Tibial nerve (tissue), 4 donors: Measurements from ENCODE around the gene GRID1. TPM values are rescaled to one million over a fixed set of nuclear protein-coding genes. Genes with fewer than 3 reads are reported as not detected.

Experiments used
- DNase-seq, 2 donors: peaks; one replicate each; pipeline ENCODE4 v3.0.0-alpha.2; 2019; ENCODE audit warnings: low spot score in 2 of 2
- H3K27ac ChIP-seq, 4 donors: fragments of 200-600 bp; sonication (generic) in 3 of 4; one replicate each; pipeline ENCODE4 v1.5.1; 2017 to 2019; ENCODE audit warnings: mild to moderate bottlenecking in 1 of 4
- H3K27me3 ChIP-seq, 2 donors: fragments of 200-600 bp; sonication (generic) in 1 of 2; one replicate each; pipeline versions ENCODE4 v1.5.1 to v1.6.0; 2017 to 2019
- H3K36me3 ChIP-seq, 3 donors: fragments of 200-600 bp; sonication (generic); one replicate each; pipeline ENCODE4 v1.5.1; 2018 to 2019
- H3K4me1 ChIP-seq, 4 donors: fragments of 200-600 bp; sonication (generic) in 3 of 4; one replicate each; pipeline ENCODE4 v1.5.1; 2017 to 2019
- H3K4me3 ChIP-seq, 4 donors: fragments of 200-600 bp; sonication (generic) in 3 of 4; one replicate each; pipeline ENCODE4 v1.5.1; 2017 to 2019; ENCODE audit warnings: mild to moderate bottlenecking in 1 of 4, moderate library complexity in 1 of 4
- H3K9me3 ChIP-seq, 4 donors: fragments of 200-600 bp; sonication (generic) in 3 of 4; one replicate each; pipeline ENCODE4 v1.5.1; 2017 to 2019
- EP300 ChIP-seq, 2 donors: sonication (generic); formaldehyde crosslinking; IDR thresholded peaks; one replicate each; pipeline ENCODE4 v1.6.1; 2017; ENCODE audit warnings: antibody characterized with exemption in 2 of 2, mild to moderate bottlenecking in 1 of 2
- POLR2A ChIP-seq, 2 donors: fragments of 450-650 bp; IDR thresholded peaks; one replicate each; pipeline ENCODE4 v1.6.1; 2017; ENCODE audit warnings: antibody characterized with exemption in 2 of 2, mild to moderate bottlenecking in 2 of 2, moderate library complexity in 2 of 2
- WGBS, 2 donors: methylation state at CpG; one replicate each; pipeline ENCODE4 v1.1.5; 2018; 5-methylcytosine and 5-hydroxymethylcytosine counted together
- total RNA-seq, 4 donors: library from RNA; depleted of rRNA; stranded (reverse); fragments of >200 nt; gene quantifications; one replicate each; pipeline ENCODE4 v1.1.0, GENCODE V29; 2016
- TF ChIP-seq, protein P1 (sequence below), 5 experiments: fragments of 200-600 bp in 3 of 5; fragments of 450-650 bp in 2 of 5; sonication (generic) in 3 of 5; IDR thresholded peaks; one replicate each; pipeline ENCODE4 v1.5.1; 2016 to 2019; ENCODE audit warnings: antibody characterized with exemption in 5 of 5, mild to moderate bottlenecking in 3 of 5, moderate library complexity in 2 of 5

Gene GRID1
- total RNA-seq, 4 donors from 2014 or later: 7.7 to 16.3 (median 10.5) TPM

DNA sequence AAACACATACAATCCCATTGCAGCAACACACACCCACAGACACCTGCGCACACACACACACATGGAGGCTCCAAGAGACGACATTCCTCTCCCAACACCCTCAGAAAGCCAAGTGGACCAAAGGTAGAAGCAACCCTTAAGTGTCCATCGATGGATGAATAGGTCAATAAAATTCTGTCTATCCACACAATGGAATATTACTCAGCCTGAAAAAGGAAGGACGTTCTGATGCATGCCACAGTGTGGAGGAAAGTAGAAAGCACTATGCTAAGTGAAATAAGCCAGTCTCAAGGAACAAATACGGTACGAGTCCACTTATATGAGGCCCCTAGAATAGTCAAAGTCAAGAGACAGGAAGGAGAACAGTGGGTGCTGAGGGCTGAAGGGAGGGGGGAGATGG is 174.4 kb downstream of the GRID1 start:
- Histone ChIP-seq H3K9me3 (no peaks in the 10 kb centered on the region), H3K4me3 (no peak overlapping the region), H3K27me3 (no peaks in the 10 kb centered on the region), H3K36me3 (no peaks in the 10 kb centered on the region), H3K4me1 (no peaks in the 10 kb centered on the region), H3K27ac (no peak overlapping the region)
- TF ChIP-seq POLR2A (IDR thresholded peaks at IDR 0.05) (no peak), EP300 (IDR thresholded peaks at IDR 0.05) (no peak)
- TF ChIP-seq, protein P1, sequence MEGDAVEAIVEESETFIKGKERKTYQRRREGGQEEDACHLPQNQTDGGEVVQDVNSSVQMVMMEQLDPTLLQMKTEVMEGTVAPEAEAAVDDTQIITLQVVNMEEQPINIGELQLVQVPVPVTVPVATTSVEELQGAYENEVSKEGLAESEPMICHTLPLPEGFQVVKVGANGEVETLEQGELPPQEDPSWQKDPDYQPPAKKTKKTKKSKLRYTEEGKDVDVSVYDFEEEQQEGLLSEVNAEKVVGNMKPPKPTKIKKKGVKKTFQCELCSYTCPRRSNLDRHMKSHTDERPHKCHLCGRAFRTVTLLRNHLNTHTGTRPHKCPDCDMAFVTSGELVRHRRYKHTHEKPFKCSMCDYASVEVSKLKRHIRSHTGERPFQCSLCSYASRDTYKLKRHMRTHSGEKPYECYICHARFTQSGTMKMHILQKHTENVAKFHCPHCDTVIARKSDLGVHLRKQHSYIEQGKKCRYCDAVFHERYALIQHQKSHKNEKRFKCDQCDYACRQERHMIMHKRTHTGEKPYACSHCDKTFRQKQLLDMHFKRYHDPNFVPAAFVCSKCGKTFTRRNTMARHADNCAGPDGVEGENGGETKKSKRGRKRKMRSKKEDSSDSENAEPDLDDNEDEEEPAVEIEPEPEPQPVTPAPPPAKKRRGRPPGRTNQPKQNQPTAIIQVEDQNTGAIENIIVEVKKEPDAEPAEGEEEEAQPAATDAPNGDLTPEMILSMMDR (IDR thresholded peaks at IDR 0.05): no peak
- WGBS, 2 donors: 89 to 93% methylated on average over 6 of the region's 6 CpGs
- no peak for DNase-seq

DNA sequence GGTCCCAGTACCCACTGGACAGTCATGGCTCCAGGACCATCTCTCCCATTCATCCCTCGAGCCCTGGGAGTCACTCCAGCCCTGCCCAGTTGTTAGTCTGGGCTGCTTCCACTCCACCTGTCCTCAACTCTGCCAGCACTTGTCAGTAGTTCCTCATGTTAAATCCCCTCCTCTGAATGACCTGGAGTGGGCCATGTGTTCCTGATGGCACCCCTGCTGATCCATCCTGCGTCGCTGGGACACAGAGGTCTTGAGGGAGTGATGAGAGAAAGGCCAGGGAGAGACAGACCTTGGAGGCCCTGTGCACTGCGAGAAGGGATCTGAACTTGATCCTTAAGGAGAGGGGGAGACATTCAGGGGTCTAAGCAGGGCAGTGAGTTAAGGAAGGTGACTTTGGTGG is 174.9 kb downstream of the GRID1 start:
- WGBS, 2 donors: 69 to 75% methylated on average over 4 of the region's 4 CpGs
- H3K27ac ChIP-seq: no peak overlapping the region
- TF ChIP-seq, protein P1 (IDR thresholded peaks at IDR 0.05): no peak
- no peak for TF ChIP-seq POLR2A (IDR thresholded peaks at IDR 0.05)
- TF ChIP-seq EP300 (IDR thresholded peaks at IDR 0.05): no peak
- no peaks in the 10 kb centered on the region for H3K36me3 ChIP-seq
- no peak for DNase-seq
- no peaks in the 10 kb centered on the region for H3K4me1 ChIP-seq
- H3K9me3 ChIP-seq: peaks cover 0 to 2% (median 0%) of the 10 kb centered on the region in 4 donors
- H3K4me3 ChIP-seq: no peak overlapping the region
- no peaks in the 10 kb centered on the region for H3K27me3 ChIP-seq

DNA sequence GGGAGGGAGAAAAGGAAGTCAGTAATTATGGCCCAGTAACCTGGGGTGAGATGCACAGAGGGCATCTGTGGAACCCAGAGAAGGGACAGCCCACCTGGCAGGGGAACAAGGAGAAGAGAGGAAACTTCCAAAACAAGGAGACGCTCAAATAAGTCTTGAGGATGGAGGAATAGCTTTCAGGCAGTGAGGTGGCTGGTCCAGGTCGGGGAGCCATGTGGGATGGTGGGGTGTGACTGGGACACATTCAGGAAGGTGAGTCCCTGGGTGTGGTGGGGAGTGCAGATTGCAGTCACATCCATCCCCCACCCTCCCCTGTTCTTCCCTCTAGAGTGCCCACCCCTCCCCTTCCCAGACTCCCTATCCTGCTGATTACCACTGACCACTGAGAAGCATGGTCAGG is 175.4 kb downstream of the GRID1 start:
- no peaks in the 10 kb centered on the region for H3K4me1 ChIP-seq
- H3K4me3 ChIP-seq: no peak overlapping the region
- no peaks in the 10 kb centered on the region for H3K36me3 ChIP-seq
- no peaks in the 10 kb centered on the region for H3K27me3 ChIP-seq
- TF ChIP-seq EP300 (IDR thresholded peaks at IDR 0.05): no peak
- no peak for TF ChIP-seq POLR2A (IDR thresholded peaks at IDR 0.05)
- TF ChIP-seq, protein P1 (IDR thresholded peaks at IDR 0.05): no peak
- H3K9me3 ChIP-seq: peaks cover 0 to 7% (median 0%) of the 10 kb centered on the region in 4 donors
- H3K27ac ChIP-seq: no peak overlapping the region
- WGBS, 2 donors: 74 to 79% methylated on average over 2 of the region's 2 CpGs
- DNase-seq: no peak

DNA sequence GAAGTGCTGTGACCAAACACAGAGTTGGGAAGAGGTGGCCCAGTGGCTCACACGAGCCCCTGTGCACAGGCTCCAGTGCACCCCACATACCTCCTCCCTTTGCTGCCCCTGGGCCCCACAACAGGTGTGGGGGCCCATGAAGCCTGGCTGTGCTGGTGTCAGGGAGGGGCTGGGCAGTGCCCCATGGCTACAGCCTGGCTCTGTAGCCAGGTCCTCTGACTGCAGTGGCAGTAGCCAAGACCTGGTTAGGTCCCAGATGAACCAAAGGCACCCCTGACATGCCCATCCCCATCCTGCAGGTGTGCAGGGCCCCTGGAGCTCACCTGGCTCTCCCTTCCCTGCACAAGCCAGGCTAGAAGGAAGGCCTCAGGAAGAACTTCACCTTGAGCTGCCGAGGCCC is 176.3 kb downstream of the GRID1 start:
- Histone ChIP-seq H3K4me1 (no peaks in the 10 kb centered on the region), H3K36me3 (no peaks in the 10 kb centered on the region), H3K4me3 (no peak overlapping the region), H3K27ac (no peak overlapping the region), H3K9me3 (peaks cover 0 to 12% (median 0%) of the 10 kb centered on the region in 4 donors), H3K27me3 (no peaks in the 10 kb centered on the region)
- WGBS, 2 donors: 58 to 90% methylated on average over 1 of the region's 2 CpGs
- no peak for TF ChIP-seq EP300 (IDR thresholded peaks at IDR 0.05)
- no peak for TF ChIP-seq POLR2A (IDR thresholded peaks at IDR 0.05)
- TF ChIP-seq, protein P1 (IDR thresholded peaks at IDR 0.05): no peak
- no peak for DNase-seq

DNA sequence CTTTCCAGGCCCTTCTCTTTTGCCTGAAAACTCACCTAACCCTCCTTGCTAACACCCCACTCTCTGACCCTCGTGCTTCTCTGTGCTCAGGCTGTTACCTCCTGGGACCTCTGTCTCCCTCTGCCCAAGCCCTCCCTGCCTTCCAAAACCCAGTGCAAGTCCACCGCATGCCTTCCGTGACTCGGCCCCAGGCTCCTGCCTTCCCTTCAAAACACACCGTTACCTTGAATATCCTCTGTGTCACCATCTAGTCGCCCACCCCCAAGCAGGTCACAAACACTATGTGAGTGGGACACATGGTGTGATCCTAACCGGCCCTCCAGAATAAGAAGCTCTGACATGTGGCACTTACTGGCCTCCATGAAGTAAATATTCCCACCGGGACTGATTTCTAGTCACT is 176.7 kb downstream of the GRID1 start:
- Histone ChIP-seq H3K36me3 (no peaks in the 10 kb centered on the region), H3K27ac (no peak overlapping the region), H3K4me3 (no peak overlapping the region), H3K9me3 (peaks cover 0 to 16% (median 0%) of the 10 kb centered on the region in 4 donors), H3K27me3 (no peaks in the 10 kb centered on the region), H3K4me1 (no peaks in the 10 kb centered on the region)
- WGBS, 2 donors: 79 to 81% methylated on average over 8 of the region's 8 CpGs
- DNase-seq: no peak
- TF ChIP-seq POLR2A (IDR thresholded peaks at IDR 0.05): no peak
- no peak for TF ChIP-seq EP300 (IDR thresholded peaks at IDR 0.05)
- TF ChIP-seq, protein P1 (IDR thresholded peaks at IDR 0.05): no peak
